Measurements from ENCODE around the gene CUTA.

CUTA gene

DNA sequence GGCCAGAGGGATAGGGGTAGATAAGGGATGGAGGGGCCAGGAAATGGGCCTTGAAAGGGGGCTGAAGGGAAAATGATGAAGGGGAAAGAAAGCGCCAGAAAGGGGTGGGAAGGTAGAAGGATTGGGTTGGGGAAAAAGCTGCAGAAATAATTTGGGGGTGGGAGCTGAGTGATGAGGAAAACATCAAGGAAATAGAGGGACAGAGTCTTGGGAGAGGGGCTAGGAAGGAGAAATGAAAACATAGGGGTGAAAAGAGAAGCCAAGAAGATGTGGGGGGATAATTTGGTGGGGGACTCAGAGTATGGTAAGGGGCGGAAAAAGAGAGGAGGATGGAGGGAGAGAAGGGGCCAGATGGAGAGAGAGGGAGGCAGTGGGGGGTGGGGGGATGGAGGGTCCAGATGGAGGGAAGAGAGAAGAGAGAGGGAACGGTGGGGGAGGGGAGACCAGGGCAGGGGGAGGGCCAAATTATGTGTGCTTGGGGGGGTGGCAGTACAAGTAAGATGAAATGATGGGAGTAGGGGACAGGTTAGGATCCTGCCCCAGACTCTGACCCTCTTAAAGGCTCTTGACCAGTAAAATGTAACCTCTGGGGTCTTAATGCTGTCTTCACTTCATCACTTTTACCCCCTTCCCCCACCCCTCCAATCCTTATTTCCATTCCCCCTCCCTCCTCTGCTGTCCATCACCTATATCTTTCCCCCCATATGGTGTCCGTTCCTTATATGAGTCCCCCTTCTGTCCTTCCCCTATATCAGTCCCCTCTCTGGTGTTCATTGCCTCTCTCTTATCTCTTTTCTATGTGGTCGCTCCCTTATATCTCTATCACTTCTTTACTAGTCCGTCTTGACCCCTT is 2.8 kb upstream of the CUTA start:
- DNase-seq (ENCODE audit: low read depth): no peak

DNA sequence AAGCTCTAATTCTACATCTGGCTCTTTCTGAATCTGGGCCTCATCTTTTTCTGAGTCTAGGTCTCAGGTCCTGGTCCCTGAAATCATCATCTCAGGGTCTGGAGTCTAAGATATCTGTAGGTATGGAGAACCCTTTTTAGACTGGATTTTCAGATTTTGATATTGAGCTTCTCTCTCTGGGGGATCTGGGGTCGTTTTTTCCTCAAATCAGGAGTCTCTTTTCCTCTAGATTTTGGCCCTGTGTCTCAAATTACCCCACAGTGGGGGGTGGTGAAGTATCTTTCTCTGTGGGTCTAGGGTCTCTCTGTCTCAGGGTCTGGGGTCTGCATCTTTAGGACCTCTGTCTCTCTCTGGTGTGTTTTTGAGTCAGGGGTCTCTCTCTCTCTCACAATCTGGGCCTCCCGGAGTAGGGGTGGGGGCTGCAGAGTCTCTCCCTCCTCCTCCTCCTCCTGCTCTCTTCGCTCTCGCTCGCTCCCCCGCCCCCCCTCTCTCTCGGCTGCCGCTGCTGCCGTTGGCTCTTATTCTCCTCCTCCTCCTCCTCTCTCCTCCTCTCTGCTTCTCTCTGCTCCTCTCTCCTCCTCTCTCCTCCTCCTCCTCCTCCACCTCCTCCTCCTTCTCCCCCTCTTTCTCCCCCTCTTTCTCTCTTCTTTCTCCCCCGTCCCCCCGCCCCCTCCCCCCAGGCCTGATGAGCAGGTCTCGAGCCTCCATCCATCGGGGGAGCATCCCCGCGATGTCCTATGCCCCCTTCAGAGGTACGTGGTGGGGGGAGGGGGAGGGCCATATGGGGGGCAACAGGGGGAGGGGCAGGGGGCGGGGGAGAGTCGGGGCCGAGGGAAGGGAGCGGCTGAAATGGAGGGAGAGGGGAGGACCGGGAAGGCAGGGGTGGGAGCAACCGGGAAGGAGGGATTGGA is 1.9 kb upstream of the CUTA start, which contains the start of gene SYNGAP1:
Gene SYNGAP1 (plus strand): TSS at position 486 of the 911 bp plus-strand sequence. CDS start 200 bp downstream, at position 686.
- no peak for DNase-seq (ENCODE audit: low read depth)

DNA sequence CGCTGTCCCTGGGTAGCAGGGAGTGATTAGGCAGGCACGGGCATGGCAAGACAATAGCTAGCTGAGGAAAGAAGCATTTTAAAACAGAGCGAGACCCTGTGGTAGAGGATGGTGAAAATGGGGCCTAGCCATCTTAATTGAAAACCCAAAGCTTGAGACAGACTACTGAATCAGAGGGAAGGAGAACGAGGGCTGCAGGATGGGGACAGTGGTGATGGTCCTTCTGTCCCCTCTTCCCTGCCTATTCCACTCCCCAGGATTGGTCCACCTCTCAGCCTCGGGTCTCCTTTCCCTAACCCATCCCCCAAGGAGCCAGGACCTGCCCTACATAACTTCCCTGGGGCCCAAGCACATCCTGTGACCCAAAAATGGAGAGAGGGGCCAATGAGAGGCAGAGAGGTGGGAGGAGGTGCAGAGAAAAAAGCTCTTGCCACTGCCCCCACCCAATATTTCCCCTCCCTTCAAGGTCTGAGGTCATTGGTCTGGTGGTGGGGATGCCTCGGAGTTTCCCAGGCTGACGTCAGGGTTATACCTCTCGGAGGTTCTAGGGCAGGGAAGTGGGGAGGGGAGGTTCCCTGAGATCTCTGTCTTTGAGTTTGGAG is 884 bp upstream of the CUTA start:
- no peak for DNase-seq (ENCODE audit: low read depth)

DNA sequence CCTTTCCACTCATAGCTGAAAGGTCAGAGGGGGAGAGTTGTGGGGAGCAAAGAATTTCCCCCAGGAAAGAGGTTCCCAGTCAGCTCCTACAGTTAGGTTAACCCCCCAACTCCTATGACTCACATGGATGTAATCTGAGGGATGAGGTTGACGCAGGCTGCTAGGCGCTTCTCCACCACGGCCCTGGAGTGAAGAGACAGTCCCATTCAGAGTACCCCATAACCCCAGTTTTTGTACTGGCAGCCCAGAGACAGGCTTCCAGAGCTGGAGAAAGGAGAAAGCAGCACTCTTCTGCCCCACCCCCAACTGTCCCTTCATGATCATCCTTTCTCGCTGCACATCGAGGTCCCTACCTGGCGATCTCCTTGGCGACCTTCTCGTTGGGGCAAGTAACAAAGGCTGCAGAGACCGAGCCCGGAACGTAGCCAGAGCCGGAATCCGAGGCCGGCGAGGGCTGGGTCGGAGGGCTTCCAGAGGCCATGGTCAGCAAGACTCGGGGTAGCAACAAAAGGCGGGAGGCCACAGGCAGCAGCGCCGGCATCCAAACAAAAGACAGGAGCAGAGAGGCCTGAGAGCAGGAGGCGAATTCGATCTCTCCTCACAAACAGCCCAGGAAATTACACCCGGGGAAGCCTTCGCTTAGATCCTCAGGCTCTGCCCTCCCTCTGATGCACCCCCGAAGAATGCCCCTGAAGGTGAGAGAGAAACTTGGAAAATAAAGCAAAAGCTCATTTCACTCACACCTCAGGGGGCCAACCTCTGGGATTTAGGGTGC is 592 bp downstream of the CUTA start:
- peak; percentile 67 for DNase-seq (ENCODE audit: low read depth)

DNA sequence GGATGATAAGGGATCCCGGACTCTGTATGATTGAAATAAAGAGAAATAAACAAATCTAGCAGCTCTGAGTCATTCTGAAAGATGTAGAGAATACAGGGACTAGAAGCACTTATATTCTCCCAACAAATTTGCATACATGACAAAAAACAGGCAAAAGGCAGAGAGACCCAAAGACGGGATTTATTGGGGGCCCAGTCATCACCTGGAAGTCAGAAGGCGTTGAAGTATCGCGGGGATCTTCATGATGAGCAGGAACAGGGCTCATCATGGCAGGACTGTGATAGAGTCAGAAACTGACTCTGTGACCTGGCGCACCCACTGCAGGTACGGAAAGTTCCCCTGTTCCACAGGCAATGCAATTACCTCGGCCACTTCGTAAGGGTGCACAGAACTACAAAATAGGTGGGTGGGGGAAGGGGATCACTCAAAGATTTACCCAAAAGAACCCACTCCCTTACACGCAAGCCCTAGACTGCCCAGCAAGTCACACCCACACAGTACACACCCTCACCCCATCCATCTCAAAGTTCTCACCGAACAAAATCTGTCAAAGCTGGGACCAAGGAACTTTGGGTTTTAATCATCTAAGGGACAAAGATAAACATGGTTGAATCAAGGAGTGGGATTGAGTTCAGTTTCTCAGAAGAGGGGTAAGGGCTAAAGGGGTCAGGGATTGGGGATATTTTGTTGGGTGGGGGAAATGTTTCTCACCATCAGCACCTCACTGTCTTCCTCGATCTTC is 1.4 kb downstream of the CUTA start:
- DNase-seq (ENCODE audit: low read depth): no peak

DNA sequence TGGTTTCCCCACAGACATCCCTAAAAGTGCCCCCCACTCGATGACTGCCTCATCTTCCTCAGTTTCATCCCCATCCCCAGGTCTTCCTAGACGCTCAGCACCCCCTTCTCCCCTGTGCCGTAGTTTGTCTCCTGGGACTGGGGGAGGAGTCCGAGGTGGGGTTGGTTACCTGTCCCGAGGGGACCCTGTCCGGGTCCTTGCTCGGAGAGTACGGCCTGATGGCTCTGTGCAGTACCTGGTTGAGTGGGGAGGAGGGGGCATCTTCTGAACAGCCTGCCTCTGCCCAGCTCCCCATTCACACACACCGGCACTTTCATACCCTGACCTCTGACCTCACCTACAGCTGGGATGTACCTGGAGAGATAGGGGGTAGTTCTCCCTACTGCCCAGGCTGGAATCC is 2.1 kb downstream of the CUTA start:
- DNase-seq (ENCODE audit: low read depth): no peak

DNA sequence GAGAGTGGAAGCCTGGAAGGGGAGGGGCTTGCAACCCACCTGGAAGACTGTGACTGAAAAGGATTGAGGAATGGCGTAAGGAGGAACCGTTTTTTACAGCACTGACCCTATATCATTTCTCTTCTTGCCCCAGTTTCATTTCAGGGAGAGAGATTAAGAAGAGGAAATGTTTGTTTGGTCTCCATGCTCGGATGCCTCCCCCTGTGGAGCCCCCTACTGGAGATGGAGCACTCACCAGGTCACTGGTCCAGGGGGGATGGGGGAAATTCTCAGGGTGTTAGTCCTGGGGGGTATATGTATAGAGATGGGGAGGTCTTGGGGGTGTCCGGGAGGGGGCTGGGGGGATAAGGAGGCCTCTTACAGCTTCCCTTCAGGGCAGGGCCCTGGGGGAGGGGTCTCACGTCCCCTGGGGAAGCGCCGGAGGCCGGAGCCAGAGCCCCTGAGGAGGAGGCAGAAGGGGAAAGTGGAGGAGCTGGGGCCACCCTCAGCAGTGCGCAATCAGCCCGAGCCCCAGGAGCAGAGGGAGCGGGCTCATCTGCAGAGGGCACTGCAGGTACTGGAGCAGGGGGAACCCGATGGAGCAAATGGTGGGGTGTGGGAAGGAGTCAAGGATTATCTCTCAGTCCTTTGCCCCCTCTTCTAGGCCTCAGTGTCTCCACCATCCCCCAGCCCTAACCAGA is 3.2 kb downstream of the CUTA start:
- no peak for DNase-seq (ENCODE audit: low read depth)

DNA sequence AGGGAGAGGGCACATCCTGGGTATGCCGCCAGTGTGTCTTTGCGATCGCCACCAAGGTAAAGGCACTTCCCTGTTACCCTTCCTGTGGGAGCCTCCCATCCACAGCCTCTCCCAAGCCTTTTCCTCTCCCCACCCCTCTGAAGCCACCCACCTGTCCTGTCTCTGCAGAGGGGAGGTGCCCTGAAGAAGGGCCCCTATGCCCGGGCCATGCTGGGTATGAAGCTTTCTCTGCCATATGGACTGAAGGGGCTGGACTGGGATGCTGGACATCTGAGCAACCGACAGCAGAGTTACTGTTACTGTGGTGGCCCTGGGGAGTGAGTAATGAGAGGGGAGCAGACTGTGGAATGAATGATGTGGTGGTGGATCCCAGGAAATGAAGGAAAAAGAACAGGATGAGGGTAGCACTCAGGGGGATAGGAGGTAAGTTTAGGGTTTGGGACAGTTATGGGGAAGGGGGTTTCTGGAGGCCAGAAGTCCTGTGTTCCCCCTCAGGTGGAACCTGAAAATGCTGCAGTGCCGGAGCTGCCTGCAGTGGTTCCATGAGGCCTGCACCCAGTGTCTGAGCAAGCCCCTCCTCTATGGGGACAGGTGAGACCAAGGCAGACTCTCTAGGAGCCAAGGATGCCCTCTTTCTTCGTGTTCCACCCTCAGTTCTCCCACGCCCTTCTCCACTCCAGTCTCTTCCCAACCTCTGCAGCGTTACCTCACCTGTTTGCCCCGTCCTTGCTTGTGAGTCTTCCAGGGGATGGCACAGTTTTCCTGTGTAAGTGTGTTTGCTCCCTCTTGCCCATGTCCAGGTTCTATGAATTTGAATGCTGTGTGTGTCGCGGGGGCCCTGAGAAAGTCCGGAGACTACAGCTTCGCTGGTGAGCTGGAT is 4.4 kb downstream of the CUTA start:
- DNase-seq (ENCODE audit: low read depth): no peak

DNA sequence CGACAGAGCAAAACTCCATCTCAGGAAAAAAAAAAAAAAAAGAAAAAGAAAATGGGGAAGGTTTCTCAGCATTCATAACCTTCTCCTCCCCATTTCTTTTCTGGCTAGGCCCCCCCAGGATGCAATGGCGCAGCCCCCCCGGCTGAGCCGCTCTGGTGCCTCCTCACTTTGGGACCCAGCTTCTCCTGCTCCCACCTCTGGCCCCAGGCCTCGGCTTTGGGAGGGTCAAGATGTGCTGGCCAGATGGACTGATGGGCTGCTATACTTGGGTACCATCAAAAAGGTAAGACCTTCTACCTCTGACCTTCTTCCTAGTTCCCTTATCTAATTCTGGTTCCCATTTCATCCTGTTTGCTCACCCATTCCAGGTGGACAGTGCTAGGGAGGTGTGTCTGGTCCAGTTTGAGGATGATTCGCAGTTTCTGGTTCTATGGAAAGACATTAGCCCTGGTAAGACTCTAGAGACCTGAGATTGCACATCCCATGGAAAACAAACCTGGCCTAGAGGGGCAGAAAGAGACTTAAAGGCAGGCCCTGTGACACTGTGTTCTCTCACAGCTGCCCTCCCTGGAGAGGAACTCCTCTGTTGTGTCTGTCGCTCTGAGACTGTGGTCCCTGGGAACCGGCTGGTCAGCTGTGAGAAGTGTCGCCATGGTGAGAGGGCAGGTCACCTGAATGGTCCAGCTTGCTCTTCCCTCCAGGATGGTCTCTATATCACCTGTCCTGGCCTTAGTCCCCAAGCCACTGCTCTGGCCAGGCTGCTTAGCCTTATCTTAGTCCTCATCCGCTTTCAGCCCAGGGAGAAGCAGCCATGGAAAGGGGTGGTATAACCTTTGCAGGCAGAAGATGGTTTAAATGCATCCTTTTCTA is 5.5 kb downstream of the CUTA start:
- DNase-seq (ENCODE audit: low read depth): no peak

DNA sequence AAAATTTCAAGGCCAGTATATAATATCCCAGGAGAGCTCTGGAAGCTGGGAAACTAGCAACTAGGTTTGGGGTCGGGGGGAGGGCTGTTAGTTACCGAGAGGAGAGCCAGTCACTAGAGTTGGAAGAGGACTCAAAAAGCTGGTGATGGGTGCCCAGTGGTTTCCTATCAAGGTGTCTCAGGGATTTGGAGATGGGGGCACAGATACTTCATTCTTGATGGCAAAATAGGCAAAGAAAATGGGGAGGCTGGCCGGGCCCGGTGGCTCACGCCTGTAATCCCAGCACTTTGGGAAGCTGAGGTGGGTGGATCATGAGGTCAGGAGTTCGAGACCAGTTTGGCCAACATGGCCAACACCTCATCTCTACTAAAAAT is 6.3 kb downstream of the CUTA start:
- DNase-seq (ENCODE audit: low read depth): no peak

DNA sequence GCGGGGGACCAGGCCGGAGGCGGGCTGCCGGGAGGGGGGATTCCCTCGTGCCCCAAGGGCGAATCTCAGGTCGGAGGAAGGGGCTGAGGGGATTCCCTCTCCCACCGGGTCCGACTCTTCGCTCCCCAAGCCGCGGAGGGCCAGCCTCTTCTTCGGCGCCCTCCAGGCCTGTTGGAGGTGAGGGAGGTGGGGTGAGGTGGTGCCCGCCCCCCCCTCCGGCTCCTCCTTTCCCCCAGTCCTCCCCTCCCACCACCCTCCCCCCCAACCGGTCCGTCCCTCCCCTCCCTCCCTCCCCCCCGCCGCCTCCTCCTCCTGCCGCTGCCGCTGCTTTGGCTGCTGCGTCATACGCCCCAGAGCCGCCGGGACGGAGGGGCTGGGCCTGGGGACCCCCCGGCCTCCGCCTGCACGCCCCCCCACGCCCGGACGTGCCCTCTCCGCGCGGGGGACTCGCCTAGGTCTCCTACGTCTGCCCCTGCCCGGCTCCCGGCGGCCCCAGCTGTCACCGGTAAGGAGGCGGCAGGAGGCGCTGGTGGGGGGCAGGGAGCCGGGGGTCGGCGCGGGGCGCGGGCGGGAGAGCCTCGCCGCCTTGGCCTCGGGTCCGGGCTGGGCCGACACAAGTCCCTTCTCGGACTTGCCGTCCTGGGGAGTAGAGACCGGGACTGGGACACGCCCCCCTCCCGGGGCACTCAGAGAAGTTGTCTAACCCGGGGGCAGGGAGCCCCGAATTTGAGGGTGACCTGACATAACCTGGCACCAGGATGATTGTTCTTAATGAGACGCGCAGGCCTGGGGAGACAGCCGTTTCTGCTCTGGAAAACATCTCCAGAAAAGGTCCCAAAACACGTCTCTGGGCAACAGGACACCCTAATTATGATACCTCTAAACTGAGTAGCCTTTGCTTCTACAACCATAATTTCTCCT is 6.9 kb downstream of the CUTA start, which contains the start of gene PHF1:
Gene PHF1 (plus strand): TSS at position 304 of the 921 bp plus-strand sequence. CDS start 1,250 bp downstream, outside the sequence.
- no peak for DNase-seq (ENCODE audit: low read depth)

DNA sequence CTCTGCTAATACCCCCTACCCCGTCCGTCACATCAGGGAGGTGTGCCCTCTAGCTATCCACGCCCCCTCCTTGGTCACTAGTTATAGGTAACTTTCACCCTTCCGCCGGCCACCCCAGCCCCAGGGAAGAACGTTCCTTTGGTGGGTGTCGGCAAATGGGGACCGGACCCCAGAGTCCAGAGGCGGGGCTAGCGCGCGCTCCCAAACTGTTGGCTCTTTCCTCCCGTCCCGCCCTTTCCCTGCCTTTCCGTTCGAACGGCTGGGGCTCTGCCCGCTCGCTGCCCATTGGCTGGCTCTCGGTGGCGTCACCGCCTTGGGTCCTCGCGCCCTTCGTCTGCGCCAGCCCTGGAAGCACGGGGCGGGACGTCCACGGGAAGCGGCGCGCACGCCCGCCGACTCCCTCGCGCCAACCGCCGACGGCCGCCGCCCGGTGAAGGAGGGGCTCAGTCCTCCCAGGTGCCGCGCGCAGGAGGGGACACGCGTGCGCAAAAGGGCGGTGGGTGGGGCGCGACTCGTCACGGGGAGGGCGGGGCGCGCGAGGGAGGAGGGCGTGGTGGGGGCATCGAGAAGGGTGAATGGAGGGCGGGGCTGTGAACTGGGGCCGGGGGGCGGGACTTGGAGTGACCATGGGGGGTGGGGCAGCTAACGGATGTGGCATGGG is 7.7 kb downstream of the CUTA start:
- DNase-seq (ENCODE audit: low read depth): peak; percentile 77

DNA sequence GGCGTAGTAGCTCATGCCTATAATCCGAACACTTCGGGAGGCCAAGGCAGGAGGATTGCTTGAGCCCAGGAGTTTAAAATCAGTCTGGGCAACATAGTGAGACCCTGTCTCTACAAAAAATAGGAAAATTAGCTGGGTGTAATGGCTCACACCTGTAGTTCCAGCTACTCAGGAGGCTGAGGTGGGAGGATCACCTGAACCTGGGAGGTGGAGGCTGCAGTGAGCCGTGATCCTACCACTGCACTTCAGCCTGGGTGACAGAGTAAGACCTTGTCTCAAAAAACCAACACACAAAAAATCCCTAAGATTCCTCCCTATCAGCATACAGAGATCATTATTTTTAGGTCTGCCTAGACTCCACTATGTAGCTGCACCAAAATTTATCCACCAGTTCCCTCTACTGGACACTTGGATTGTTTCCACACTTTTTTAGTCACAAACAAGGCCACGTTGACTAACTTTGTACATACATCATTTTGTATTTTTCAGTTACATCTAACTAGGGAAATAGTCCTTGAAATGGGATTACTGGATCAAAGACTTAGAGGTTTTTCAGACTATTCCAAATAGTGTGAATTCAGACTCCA is 10.7 kb downstream of the CUTA start:
- no peak for DNase-seq (ENCODE audit: low read depth)

DNA sequence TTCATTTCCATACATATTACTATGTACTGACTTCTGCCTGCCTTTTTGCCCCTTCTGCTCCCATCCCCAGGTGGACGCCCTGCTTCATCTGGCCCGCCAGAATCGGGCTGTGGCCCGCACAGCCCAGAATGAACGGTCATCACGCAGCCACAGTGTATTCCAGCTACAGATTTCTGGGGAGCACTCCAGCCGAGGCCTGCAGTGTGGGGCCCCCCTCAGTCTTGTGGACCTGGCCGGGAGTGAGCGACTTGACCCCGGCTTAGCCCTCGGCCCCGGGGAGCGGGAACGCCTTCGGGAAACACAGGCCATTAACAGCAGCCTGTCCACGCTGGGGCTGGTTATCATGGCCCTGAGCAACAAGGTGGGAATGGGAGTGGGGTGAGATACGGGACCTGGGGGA is 11.8 kb downstream of the CUTA start:
- DNase-seq (ENCODE audit: low read depth): no peak

DNA sequence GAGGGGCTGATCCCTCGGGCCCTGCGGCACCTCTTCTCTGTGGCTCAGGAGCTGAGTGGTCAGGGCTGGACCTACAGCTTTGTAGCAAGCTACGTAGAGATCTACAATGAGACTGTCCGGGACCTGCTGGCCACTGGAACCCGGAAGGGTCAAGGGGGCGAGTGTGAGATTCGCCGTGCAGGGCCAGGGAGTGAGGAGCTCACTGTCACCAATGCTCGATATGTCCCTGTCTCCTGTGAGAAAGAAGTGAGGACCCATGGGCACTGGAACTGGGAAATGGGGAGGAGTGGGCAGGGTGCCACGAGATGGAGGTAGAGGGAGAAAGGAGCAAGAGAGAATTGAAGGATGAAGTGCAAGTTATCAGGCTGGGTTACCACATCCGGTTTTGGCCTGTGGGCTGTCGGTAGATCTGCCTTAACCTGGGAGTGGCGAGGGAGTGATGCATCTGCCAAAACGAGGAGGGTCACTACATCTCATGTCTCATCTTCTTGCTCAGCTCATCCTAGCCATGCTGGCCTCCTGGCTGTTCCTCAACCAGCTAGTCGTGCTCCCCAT is 12.4 kb downstream of the CUTA start:
- no peak for DNase-seq (ENCODE audit: low read depth)

DNA sequence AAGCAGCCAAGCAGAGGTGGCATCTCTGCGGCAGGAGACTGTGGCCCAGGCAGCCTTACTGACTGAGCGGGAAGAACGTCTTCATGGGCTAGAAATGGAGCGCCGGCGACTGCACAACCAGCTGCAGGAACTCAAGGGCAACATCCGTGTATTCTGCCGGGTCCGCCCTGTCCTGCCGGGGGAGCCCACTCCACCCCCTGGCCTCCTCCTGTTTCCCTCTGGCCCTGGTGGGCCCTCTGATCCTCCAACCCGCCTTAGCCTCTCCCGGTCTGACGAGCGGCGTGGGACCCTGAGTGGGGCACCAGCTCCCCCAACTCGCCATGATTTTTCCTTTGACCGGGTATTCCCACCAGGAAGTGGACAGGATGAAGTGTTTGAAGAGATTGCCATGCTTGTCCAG is 13.0 kb downstream of the CUTA start:
- DNase-seq (ENCODE audit: low read depth): no peak

Measured in non-pigmented ciliary epithelial cell (primary cell).